ENCODE measurements around the gene EPHA2. TPM values are rescaled to one million over a fixed set of nuclear protein-coding genes. Genes with fewer than 3 reads are reported as not detected.
"Not testable (repeated sequence)": the region's sequence is repeated elsewhere in the genome, so short reads cannot be mapped to it uniquely, and the experiment has no call there.

EPHA2 gene
- polyA plus RNA-seq, 1 donor, result 5.3 TPM

DNA sequence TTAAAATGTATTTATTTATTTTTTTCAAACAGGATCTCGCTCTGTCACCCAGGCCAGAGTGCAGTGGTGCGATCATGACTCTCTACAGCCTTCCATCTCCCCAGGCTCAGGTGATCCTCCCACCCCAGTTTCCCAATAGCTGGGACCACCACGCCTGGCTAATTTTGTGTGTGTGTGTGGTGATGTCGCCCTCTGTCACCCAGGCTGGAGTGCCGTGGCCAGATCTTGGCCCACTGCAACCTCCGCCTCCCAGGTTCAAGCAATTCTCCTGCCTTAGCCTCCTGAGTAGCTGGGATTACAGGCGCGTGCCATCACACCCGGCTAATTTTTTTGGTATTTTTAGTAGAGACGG is 12.3 kb upstream of the EPHA2 start:
- DNase-seq (ENCODE audit: low read depth), result not testable (repeated sequence)

DNA sequence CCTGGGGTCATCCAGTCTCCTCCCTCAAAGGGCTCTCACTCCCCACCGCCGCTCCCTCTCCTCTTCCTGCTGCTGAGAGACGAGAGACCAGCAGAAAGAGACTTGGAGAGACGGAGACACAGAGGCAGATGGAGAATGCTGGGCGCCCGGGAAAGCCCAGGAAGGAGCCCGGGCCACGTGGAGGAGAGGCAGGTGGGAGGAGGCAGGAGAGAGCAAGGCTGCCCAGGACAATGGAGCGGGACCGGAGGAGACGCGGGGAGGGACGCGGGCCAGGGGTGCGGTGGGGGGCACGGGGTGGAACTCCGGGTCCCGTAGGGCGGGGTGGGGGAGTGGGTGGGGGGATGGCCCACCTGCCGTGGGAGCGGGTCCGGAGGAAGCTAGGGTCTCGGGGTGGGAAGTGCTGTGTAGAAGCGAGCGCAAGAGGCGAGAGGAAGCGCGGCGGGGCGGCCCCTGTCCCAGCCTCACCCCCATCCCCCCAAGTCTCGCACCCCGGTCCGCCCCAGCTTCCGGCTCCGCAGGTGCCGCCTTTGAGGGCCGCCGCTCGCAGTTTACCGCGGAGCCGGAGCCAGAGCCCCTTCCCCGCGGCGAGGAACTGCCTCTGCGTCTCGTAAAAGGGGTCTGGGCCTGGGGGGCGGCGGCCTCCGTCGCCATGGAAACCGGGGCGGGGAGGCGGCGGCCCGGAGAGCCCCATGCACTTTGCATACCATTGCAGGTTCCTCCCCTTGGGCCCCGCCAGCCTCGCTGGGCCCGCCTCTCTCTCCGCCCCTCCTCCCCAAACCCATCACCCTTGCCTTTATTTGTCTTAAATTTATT is 11.7 kb upstream of the EPHA2 start:
- no peak for DNase-seq (ENCODE audit: low read depth)

DNA sequence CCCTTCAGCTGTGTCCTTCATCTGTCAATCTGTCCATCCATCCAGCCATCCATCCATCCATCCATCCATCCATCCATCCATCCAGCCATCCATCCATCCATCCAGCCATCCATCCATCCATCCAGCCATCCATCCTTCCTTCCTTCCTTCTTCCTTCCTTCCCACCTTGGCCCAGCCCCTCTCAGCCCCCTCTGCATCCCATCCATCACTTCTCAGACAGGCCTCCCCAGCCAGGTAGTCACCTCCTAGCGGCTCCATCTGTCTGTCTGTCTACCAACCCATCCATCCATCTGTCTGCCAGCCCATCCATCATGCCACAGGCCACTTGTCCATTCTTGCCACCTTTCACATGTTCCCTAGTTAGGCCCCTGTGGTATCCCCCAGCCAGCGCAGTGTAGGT is 10.2 kb upstream of the EPHA2 start:
- DNase-seq (ENCODE audit: low read depth), result no peak

DNA sequence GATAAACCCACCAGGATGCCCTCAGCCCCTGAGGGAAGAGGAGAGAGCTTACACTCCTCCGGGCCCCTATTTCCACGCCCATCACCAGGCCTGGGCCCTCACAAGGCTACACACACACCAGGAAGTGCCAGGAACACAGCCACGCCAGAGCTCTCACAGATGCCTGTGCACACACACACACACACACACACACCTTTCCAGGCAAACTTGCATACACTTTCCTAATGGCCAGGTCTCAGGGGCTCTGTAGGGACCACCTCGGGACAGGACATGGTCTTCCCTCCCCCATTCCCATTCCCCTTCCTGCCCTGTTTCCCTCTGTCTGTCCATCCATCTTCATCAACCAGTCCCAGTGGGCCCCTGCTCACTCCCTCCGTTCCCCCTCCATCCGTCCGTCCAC is 9.7 kb upstream of the EPHA2 start:
- no peak for DNase-seq (ENCODE audit: low read depth)

DNA sequence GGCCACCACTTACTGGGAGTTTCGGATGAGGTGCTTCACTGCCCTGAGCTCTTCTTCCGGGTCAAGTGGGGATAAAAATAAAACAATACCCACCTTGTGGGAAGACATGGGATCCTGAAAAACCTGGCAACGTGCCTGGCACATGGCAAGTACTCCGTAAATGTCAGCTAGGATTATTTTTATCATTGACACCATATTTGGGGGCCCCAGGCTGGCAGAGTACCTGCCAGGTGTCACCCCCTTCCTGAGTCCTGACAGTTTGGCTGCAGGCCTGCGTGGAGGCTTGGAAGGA is 9.2 kb upstream of the EPHA2 start:
- no peak for DNase-seq (ENCODE audit: low read depth)

DNA sequence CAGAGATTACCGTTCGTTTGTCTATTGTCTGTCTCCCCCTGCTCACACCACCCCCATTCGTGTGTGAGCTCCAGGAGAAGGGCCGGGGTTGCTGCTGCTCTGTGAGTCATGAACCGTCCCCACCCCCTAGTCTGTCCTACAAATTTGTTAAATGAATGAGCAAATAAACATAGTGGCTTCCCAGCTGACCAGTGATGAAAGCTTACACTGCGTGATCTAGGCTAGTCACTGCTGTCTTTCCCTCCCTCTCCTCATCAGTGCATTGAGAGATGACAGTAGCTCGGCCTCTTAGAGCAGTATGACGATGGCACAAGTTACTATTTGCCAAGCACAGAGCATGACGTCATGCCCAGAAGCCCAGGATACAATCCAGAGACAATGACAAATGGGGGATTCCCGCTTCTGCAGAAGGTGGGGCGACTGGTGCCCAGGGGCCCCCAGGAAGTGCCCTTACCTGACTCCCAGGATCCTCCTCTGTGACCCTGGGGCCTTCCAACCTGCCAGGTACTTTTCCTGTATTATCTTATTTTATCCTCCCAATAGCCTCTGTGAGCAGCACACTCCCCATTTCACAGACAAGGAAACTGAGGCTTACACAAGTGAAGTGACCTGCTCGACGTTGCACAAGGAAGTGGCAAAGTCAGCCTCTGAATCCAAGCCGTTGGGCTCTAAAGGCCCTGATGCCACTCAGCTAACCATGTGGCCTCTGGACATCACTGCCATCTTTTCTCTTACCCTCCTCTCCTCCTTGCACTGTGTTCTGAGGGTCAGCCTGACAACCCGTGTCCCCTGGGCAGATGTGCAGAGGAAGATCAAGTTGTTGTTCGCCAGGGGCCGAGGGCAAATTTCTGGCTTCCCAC is 8.6 kb upstream of the EPHA2 start:
- DNase-seq (ENCODE audit: low read depth), result no peak

DNA sequence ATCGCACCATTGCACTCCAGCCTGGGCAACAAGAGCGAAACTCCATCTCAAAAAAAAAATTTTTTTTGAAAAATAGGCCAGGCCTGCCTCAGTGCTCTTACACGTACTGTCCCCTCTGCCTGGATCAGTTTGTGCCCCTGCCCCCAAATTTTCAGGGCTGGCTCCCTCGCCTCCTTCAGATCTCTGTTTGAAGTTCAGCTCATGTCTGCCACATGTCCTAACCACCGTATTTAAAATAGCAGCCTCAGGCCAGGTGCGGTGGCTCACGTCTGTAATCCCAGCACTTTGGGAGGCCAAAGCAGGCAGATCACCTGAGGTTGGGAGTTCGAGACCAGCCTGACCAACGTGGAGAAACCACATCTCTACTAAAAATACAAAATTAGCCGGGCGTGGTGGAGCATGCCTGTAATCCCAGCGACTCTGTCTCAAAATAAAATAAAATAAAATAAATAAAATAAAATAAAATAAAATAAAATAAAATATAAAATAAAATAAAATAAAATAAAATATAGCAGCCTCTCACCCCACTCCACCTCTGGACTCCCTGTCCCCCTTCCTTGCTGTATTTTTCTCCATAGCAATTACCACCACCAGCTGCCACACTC is 7.8 kb upstream of the EPHA2 start:
- DNase-seq (ENCODE audit: low read depth), result not testable (repeated sequence)

DNA sequence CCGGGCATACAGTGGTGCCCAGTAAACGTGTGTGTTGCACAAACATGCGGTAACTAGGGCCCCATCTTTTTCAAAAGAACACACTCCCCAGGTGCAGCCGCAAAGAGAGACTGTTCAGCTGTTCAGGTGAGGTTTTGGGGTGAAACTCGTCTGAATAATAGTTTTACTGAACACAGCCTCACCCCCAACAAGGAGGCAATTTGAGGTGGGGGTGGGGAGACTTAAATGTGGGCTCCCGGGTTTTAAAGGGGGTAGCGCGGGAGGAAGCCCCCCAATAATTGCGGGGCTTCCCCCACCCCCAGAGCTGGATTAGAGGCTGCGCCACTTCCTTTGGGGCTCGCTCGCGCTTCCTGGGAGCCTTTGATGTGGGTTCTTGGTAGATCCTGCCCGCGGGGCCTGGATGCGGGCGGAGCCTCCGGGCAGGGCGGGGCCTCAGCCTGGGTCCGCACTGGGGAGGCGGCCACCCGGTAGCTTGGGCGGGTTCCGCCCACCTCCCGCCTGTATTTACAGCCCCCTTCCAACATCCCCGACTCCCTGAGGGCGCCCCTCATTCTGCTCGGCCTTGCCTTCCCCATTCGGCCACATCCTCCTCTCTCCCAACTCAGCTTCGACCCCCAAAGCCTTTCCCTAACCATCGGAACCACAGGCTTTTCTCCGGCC is 6.4 kb upstream of the EPHA2 start:
- no peak for DNase-seq (ENCODE audit: low read depth)

DNA sequence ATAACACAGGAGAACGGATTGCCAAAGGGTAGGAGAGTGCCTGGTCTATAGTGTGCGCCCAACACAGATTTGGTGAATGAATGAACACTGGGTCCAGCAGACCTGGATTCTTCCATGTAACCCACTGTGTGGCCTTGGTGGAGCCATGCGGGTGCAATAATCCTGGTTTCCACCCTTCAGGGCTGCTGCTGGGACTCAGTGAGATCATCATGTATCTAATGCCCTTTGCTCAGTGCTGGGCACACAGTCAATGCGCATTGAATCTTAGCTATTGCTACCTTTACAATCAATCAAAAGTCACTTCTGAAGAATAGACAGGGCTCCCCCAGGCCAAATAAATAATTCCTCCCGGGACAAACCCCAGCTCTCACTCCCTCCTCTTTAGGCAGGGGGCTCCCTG is 5.8 kb upstream of the EPHA2 start:
- DNase-seq (ENCODE audit: low read depth), result no peak

DNA sequence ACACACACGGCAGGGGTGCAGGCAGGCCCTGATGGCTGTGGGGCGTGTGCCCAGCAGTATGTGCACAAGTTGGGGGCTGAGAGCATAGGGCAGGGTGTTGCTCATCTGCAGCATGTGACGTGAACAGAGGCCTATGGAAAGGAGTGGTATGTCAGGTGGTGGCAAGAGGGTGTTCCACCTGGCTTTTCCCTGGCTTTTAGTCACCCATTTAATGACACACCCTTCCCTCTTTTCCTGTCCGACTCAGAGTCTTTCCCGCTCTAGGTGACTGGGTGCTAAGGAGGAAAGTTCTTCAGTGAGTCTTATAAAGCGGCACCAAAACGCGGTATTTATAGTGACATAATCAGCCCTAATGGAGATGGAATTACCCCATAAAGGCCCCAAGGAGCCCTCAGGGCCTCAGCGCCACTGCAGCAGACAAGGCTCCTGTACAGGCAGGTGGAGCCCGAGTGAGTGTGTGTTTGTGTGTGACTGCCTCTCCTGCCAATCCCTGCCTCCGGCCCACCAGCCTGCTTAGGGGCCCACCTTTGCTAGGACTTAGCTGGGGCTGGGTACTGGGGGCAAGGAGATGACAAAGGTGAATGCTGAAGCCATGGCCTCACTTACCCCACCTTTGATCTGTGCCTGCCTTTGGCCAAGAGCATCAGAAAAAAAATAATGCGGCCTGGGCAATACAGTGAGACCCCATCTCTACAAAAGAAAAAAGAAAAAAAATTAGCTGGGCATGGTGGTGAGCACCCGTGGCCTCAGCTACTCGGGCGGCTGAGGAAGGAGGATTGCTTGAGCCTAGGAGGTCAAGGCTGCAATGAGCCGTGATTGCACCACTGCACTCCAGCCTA is 3.3 kb upstream of the EPHA2 start:
- DNase-seq (ENCODE audit: low read depth), result no peak

DNA sequence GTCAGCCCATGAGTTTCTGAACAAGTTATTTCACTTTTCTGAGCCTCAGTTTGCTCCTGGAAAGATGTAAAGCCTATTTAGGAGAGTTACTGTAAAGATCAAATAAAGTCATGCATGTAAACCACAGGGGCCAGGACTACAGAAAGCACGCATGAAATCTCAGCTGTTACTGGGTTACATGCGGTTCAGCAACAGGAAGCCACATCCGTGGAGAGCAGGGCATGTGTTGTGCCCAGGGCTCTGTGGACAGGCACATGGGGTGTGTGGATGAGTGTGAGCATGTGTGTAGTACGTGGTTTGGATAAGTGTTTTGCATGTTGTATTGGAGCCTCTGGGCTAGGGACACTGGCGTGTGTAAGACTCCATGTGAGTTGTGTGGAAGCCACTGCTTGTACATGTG is 2.2 kb upstream of the EPHA2 start:
- no peak for DNase-seq (ENCODE audit: low read depth)

DNA sequence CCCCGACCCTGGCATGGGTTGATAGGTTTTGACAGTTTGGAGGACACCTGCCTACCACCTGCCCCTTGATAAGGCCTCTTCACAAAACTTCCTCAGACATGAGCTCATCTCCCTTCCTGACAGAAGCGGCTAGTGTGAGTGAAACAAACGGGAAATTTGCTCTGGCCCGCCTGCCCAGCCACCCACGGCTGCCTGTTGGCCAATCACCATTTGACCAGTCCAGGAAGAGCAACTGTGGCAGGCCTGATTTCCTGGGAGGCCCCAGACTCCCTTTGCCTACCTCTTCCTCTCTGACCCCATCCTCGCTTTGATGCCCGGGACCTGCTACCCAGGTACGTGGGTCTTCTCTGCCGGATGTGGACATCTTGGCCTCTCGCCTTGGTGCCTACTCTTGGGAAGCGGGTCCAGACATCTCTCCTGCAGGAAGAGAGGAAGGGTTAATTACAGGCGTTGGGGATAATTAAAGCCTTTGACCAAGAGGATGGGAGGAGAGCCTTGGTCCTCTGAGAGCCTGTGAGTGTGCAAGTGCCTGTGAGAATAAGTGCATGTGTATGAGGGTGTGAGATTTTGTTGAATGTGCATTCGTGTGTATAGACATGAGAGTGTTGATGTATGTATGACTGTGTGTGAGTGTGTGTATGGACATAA is 1.1 kb upstream of the EPHA2 start:
- DNase-seq (ENCODE audit: low read depth), result no peak

DNA sequence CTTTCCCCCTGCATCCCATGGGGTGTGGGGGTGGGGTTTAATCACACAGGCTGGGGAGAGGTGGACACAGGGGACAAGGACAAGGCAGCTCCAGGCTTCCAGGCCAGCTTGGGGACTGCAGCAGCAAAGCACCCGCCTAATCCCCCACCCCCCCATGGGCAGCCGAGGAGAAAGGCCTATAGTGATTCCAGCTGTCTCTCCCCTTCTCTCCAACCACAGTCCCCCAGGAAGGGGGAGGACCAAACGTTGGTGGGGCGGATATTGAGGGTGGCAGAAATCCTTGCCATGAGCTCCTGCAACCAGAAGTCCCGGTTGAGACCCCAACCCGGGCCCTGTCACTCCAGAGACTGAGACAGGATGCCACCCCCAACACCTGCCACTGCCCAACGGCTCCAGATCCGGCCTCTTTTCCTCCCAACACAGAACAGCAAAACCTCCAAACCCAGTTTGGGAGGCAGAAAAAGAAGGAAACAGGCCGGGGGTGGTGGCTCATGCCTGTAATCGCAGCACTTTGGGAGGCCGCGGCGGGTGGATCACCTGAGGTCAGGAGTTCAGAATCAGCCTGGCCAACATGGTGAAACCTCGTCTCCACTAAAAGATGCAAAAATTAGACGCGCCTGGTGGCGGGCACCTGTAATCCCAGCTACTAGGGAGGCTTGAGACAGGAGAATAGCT is 1.7 kb downstream of the EPHA2 start:
- DNase-seq (ENCODE audit: low read depth), result no peak

DNA sequence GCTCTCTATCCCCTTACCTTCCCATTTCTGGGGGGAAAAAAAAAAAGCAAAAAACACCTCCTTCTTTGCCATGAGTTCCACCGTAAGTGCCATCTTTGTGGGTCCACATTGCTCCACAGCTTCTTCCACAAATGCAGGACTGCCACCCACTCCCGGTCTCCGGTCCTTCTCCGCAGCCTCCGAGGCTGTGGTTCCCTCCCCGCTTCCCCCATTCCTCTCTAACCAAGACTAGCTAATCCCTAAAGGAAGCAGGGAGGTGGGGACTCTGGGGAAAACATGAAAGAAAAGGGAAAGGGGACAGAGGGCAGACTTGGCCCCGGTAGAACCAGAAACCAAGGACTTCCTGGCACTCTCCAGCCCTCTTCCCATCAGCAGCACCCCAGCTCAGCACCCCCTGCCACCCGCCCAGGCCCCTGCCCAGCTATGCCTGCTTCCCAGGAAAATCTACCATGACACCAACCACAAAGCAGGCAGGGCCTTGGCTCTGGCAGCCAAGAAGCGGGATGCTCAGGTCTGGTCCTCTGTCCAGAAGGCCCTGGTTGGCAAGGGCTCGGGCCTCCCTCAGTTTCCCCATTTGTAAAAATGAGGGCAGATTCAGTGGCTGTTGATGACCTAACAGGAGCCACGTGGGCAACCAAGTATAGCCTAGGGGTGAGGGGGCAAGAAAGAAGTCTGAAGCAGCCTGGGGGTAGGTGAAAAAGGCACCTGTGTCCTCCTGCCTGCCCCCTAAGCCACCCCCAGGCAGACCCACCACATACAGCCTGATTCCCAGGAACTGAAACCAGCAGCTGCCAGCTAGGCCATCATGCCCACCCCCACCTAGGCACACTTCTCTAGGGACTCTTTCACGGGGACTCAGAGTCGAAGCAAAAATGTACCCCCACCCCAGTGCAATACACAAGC is 2.5 kb downstream of the EPHA2 start:
- DNase-seq (ENCODE audit: low read depth), result no peak

DNA sequence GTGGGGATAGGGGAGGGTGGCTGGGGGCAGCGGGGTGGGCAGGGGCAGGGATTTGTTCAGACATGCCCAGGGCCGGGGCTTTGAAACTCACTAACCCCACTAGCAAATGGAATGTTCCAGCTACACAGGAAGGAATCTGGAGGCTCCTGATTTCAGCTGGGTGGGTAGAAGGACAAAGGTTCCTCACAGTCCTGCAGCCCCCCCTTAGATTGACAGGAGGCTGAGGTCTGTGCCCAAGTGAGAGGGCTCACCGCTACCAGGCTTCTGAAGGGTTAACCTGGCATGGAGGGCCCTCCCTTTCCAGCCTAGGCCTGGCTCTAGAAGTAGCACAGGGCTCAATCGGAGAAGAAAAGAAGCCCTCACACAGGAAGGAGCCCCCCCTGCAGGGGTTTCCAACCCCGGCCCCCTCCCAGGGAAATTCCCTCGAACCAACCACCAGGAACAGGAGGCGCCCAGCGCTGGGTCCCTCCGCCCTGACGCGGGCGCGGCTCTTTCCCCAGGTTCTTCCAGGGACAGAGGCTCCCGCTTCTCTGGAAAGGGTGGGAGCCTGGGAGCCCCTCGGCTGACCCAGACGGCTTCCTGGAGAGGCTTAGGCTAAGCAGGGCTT is 3.3 kb downstream of the EPHA2 start:
- no peak for DNase-seq (ENCODE audit: low read depth)

DNA sequence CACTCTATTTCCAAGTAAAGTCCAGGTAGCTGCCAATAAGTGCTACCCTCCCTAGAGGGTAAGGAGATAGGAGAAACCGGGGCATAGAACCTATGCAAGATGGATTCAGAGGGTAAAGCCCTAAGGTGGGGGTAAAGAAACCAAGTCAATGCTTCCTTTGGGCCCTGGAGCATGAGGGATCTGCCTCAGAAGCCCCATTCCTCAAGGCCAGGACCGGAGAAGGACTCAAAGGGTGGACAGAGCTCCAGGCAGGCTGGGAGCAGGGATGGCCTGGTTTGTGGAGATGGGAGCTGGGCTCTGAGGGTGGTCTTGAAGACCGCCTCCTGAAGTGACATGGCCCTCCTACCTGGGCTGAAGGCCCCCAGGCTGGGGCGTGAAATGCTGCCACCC is 3.9 kb downstream of the EPHA2 start:
- no peak for DNase-seq (ENCODE audit: low read depth)

DNA sequence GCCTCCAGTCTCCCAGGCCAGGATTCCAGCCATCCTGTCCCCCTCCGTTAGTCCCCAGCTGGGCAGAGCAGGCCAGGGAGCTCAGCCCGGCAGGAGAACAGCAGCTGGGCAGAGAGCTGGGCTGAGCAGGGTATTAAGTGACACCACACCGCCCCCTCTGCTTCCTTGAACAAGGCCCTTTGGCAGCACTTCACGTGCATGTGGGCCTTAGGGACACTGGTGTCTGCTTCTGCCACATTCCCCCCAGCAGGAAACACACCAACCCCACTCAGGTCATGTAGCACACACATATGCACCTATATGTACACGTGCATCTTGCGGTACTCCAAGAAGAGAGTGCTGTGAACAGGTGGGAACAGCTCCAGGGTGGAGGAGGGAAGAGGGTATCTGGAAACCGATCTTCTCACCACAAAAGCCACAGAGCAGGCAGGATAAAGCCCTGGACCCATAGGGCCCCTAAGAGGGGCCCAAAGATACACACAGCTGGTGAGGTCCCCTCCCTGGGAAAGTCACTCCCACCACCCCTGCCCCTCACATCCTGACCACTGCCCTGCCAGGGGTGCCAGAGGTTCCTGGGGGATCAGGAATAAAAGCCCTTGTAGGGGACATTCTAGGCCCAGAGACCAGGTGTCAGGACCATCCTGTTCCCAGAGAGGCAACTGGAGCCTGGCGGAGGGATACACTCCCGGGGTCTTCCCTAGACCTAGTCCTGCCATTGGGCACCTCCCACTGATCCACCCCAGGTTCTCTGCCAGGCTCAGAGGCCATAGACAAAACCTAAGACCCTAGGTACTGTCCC is 4.5 kb downstream of the EPHA2 start:
- no peak for DNase-seq (ENCODE audit: low read depth)

DNA sequence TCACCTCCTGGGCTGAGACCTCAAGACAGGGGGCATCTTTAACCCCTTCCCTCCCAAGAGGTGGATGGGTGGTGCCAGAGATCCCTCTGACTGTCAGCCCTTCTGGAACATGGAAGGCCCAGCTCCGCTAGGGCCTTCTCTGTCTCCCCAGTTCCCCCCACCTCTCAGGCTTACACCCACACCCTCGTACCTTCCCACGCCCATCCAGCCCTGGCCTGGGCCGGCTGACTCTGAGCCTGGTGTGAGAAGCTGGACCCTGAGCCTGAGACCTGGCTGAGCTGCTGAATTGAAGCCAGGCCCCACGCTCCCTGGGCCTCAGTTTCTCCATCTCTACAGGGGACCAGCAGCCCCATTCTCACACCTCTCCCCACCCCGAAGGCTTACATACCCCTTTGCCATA is 5.4 kb downstream of the EPHA2 start:
- DNase-seq (ENCODE audit: low read depth), result no peak

Data from forelimb muscle (tissue), 1 donor.